Mesendoderm (in vitro differentiated cells): ENCODE results near the gene MLH1. TPM values are rescaled to one million over a fixed set of nuclear protein-coding genes. Genes with fewer than 3 reads are reported as not detected.

Experiments
- small RNA-seq: library from polyadenylated mRNA; stranded (forward); fragments of <200 nt; extraction: miRNeasy Mini kit (QIAGEN cat#:217004); gene quantifications from one replicate; pipeline ENCODE3, GENCODE V24; 2013; ENCODE audit not compliant: insufficient read depth

Gene MLH1

Small RNA genes within 50 kb of the gene (small RNA-seq; reads per million reads assigned to genes)
- gene RF00019 (not detected), gene RNU6ATAC4P (not detected)
